ENCODE data around the gene POLR1G.
"Not testable (repeated sequence)": the region's sequence is repeated elsewhere in the genome, so short reads cannot be mapped to it uniquely, and the experiment has no call there.

Gene POLR1G

DNA sequence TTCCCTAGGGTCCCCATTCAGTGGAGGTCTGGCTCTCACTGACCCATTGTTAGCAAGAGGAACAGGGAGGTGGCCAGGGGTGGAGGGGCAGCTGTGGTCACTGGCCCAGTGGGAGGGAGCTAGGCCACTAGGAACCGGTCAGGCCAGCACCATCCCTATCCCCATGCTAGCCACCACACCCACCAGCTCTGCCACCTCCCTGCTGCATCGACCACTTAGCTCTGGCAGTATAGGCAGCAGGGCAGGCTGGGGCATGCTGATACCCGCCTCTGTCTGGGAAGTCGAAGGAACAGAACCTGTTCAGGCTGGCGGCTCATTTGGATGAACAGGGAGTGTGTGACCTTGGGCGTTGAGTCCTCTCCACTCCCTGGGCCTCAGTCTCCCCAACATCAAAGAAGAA, 6.3 kb upstream of the POLR1G start:
- no peak for DNase-seq (ENCODE audit: low spot score)

GRCh38 chr19:45401815-45402214, 4.6 kb upstream of the POLR1G start:
- no peak for DNase-seq (ENCODE audit: low spot score)

- DNase-seq (ENCODE audit: low spot score), result peak; percentile 75
These were observed 4.0 kb upstream of the POLR1G start for GRCh38 chr19:45402298-45403061.

- peak; percentile 53 for DNase-seq (ENCODE audit: low spot score)
These were observed 3.2 kb upstream of the POLR1G start for GRCh38 chr19:45403272-45403671.

- peak; percentile 74 for DNase-seq (ENCODE audit: low spot score)
These were observed 2.5 kb upstream of the POLR1G start for GRCh38 chr19:45403781-45404556.

DNA sequence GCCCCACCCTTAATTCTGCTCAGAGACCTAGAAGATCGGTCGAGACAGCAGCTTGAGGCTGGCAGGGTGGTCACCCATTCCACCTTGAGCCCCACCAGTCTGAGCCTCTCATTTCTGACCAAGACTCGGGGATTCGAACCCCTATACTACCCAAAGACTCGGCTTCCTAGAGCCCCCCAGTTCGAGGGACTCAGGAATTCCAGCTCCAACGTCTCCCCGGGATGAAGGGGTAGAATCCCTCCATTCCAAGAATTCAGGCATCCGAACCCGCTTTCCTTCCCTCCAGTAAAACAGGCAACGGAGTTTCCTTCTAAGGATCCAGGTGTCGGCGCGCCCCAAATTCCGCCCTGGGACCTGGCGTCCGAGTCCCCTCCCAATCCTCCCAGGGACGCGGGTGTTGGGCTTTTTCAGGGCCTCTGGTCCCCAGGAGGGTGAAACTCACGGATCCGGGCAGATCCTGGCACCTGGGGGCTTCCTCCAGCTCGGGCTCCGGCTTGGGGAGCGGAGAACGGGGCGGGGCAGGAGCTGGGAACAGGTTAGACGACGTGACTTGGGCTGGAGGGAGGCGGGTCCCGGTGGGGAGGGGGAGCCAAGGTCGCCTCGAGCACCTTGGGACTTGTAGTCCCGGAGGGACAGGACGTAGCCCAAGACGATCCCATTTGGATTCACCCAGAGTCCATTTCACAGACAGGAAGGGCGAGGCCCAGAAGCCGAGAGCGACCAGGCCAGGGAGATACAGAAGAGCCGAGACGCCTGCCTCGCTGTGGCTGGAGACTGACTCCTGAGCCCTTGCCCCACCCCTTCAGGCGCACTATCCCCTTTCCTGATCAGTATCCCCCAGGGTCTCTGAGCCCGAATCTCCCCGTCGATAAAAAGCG, 1.6 kb upstream of the POLR1G start, which contains the start of gene PPP1R13L:
Gene PPP1R13L (minus strand): TSS at position 513 of the 878 bp plus-strand sequence. CDS start 6,751 bp downstream, outside the sequence.
- peak; percentile 87 for DNase-seq (ENCODE audit: low spot score)

DNA sequence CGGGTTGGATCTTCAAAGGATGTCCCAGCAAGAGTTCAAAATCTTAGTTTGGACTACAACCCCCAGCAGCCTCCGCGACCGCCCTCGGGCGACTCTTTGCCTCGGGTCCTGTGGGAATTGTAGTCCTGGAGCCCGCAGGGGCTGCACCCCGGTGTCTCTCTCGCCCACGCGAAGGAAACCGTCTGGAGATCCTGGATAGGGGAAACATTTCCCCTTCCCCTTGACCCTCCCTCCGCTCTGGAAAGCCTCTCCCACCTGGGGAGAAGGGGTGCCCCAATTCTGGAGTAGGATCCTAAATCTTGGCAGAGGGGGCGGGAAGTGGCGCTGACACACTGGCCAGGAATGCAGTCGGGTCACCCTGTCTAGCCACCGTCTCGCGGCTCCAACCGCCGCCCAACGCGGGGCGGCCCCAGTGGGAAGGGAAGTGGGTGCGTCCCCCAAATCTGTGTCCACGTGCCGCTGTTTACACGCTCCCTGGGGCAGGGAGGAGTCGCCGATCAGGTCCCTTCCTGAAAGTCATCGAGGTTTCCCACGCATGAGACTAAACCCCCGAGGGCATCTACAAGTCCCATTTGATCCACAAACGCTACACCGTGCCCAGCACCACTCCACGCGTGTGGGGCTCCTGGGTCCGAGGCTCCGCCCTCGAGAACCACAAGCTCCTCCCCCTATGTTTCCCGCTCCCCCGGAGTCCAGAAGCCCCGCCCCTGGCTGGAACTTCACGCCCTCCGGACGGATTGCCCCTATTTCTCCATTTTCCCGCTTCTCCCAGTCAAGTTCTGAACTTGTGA, 814 bp upstream of the POLR1G start:
- DNase-seq (ENCODE audit: low spot score), result peak; percentile 93

GRCh38 chr19:45407091-45407375, 589 bp downstream of the POLR1G start:
- no peak for DNase-seq (ENCODE audit: low spot score)

- not testable (repeated sequence) for DNase-seq (ENCODE audit: low spot score)
These were observed 1.1 kb downstream of the POLR1G start for GRCh38 chr19:45407585-45407984.

DNA sequence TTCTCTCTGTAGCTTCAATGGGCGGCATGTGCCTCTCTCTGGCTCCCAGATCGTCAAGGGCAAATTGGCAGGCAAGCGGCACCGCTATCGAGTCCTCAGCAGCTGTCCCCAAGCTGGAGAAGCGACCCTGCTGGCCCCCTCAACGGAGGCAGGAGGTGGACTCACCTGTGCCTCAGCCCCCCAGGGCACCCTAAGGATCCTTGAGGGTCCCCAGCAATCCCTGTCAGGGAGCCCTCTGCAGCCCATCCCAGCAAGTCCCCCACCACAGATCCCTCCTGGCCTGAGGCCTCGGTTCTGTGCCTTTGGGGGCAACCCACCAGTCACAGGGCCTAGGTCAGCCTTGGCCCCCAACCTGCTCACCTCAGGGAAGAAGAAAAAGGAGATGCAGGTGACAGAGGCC, 1.7 kb downstream of the POLR1G start:
- DNase-seq (ENCODE audit: low spot score), result no peak

GRCh38 chr19:45408830-45409556, 2.5 kb downstream of the POLR1G start:
- DNase-seq (ENCODE audit: low spot score), result no peak

DNA sequence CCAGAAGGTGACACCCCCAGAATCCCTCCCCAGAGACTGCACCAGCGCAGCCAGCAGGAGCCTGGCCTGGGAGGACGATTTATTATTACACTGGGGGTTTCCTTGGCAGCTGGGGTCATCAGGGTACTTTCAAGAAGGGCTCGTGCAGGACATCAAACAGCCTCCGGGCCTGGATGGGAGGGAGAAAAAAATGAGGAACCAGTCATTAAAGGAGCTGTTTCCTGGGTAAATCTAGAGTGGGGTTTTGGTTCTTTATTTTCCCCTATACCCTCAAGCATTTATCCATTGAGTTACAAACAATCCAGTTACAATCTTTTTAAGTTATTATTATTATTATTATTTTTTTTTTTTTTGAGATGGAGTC, 3.1 kb downstream of the POLR1G start:
- no peak for DNase-seq (ENCODE audit: low spot score)

- not testable (repeated sequence) for DNase-seq (ENCODE audit: low spot score)
These were observed 3.9 kb downstream of the POLR1G start for GRCh38 chr19:45410330-45410729.

DNA sequence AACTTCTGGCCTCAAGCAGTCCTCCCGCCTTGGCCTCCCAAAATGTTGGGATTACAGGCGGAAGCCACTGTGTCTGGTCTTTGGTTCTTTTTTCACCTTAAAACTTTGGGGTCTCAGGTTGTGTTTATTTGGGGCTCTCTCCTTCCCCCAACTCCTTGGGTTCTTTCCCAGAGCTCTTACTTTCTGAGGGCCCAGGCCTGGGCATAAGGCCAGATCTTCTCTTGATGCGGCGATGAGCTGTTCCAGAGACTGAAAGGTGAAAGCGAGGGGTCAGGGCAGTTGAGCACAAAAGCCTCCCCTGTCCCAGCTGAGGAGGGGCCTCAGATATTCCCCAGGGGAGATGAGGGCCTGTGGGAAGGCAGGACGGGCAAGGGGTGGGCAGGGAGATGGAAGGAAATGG, 7.1 kb downstream of the POLR1G start:
- DNase-seq (ENCODE audit: low spot score), result no peak

- DNase-seq (ENCODE audit: low spot score), result no peak
These were observed 8.0 kb downstream of the POLR1G start for GRCh38 chr19:45414468-45414867.

DNA sequence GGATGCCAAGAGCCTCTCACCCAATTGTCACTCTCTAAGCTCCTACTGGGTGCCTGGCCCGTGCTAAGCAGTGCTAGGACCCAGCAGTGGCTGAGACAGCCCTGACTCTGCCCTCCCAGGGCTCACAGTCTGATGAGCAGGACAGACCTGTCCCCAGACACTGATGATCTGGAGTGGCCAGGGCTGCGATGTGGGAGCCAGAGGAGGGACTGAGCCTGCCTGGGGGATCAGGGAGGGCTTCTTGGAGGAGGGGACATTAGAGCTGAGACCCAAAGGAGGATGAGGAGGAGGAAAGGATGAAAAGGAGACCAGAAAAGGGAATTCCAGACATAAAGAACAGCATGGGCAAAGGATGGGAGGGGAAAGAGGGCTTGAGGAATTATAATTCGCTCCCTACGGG, 10.7 kb downstream of the POLR1G start:
- no peak for DNase-seq (ENCODE audit: low spot score)

DNA sequence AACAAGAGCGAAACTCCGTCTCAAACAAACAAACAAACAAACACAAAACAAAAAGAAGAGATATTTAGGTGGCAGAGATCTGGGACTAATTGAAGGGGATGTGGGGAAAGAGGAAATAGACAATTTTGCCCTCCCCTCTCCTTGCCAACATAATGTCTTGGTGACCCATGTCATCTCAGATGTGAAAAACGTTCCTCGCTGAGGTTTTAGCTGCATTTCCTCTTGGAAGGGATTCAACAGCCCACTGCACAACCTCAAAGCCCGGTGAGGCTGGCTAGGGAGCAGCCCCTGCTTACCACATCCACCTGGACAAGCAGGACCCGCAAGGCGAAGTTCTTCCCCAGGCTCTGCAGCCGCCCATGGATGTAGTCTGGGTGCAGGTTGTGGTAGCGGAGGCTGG, 12.4 kb downstream of the POLR1G start:
- DNase-seq (ENCODE audit: low spot score), result no peak

- DNase-seq (ENCODE audit: low spot score), result no peak
These were observed 13.0 kb downstream of the POLR1G start for GRCh38 chr19:45419396-45419795.

DNA sequence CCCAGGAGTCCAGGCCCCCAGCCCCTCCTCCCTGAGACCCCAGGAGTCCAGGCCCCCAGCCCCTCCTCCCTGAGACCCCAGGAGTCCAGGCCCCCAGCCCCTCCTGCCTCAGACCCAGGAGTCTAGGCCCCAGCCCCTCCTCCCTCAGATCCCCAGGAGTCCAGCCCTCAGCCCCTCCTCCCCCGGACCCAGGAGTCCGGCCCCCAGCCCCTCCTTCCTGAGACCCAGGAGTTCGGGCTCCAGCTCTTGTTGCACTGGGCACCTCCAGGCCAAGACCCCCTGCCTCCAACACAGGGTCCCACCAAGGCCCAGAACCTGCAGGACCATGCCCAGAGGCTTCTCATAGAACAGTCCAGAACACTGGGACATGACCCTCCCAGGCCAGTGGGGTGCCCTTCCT, 13.5 kb downstream of the POLR1G start:
- no peak for DNase-seq (ENCODE audit: low spot score)

DNA sequence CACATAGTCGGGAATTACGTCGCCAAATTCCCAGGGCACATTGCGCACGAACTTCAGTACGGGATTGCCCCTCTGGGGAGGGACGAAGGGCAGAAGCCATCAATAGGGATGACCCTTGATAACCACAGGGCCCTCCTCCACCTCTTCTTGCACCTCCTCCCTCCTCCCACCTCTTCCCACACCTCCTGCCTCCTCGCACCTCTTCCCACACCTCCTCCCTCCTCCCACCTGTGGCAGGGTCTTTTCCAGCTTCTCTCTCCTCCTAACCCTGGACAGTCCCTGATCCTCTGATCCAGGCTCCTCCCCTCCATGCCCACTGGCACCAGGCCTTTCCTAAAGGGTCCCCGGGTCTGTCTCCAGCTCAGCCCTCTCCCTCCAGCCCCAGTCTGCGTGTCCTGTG, 13.9 kb downstream of the POLR1G start:
- DNase-seq (ENCODE audit: low spot score), result no peak

- no peak for DNase-seq (ENCODE audit: low spot score)
These were observed 14.4 kb downstream of the POLR1G start for GRCh38 chr19:45420871-45421270.
